B cell (primary cell): ENCODE measurements around the gene VCL. TPM values are rescaled to one million over a fixed set of nuclear protein-coding genes. Genes with fewer than 3 reads are reported as not detected.

Experiments used
- ATAC-seq: fragments of 200-7000 bp; cut with Tn5 transposase; one replicate; pipeline ENCODE4 v1.10.0; 2021; ENCODE audit warnings: low read depth, mild to moderate bottlenecking, moderate number of reproducible peaks, moderate library complexity
- CTCF ChIA-PET: fragments of 350-600 bp; sonication (Branson Sonifier 250); formaldehyde crosslinking; loops from one replicate; lab custom pipeline; 2021; ENCODE audit warnings: antibody characterized with exemption, inconsistent platforms; lab: Charles Lee
- POLR2A ChIA-PET: fragments of 350-600 bp; sonication (Branson Sonifier 250); formaldehyde crosslinking; loops from one replicate; lab custom pipeline; 2021; ENCODE audit warnings: antibody characterized with exemption; lab: Charles Lee
- DNase-seq: peaks from one replicate; pipeline ENCODE4 v3.0.0; 2013
- H2AFZ ChIP-seq: 2 replicates; pipeline ENCODE4 v1.6.1; 2012; ENCODE audit warnings: mild to moderate bottlenecking, low read depth, low read length; ENCODE audit not compliant: insufficient read depth, poor library complexity, severe bottlenecking
- H3K27ac ChIP-seq, 2 donors: 1 replicate in 1 of 2; 2 replicates in 1 of 2; pipeline ENCODE4 v1.5.1; 2012 to 2013; ENCODE audit warnings: low read length in 2 of 2, mild to moderate bottlenecking in 2 of 2, moderate library complexity in 1 of 2
- H3K27me3 ChIP-seq, 4 experiments: fragments of 200-600 bp in 1 of 4; sonication (generic) in 1 of 4; replicated peaks in 1 of 4; 1 replicate in 2 of 4; 2 replicates in 2 of 4; pipeline versions ENCODE4 v1.6.1 to v1.7.0; 2013 to 2016; ENCODE audit warnings: low read length in 3 of 4, mild to moderate bottlenecking in 2 of 4, mixed read lengths in 1 of 4, moderate library complexity in 1 of 4; ENCODE audit not compliant: insufficient read depth in 4 of 4, control insufficient read depth in 3 of 4; ENCODE audit errors: control extremely low read depth in 1 of 4
- H3K36me3 ChIP-seq, 2 experiments: replicated peaks in 1 of 2; 1 replicate in 1 of 2; 2 replicates in 1 of 2; pipeline versions ENCODE4 v1.6.1 to v1.7.1; 2013; ENCODE audit warnings: low read length in 1 of 2; ENCODE audit not compliant: insufficient read depth in 2 of 2, control insufficient read depth in 1 of 2; ENCODE audit errors: control extremely low read depth in 1 of 2, extremely low read depth in 1 of 2
- H3K4me1 ChIP-seq, 2 donors: fragments of 200-600 bp in 1 of 2; sonication (generic) in 1 of 2; 1 replicate in 1 of 2; 2 replicates in 1 of 2; pipeline versions ENCODE4 v1.5.1 to v1.6.1; 2013 to 2017; ENCODE audit warnings: low read length in 2 of 2; ENCODE audit not compliant: control insufficient read depth in 2 of 2, insufficient read depth in 2 of 2
- H3K4me2 ChIP-seq: replicated peaks from 2 replicates; pipeline ENCODE3; 2012; ENCODE audit warnings: mild to moderate bottlenecking, low read depth, low read length; ENCODE audit not compliant: poor library complexity, severe bottlenecking
- H3K4me3 ChIP-seq, 5 experiments: fragments of 200-600 bp in 1 of 5; sonication (generic) in 1 of 5; 1 replicate in 3 of 5; 2 replicates in 2 of 5; pipeline versions ENCODE4 v1.5.1 to v1.7.0; 2011 to 2016; ENCODE audit warnings: low read length in 4 of 5, mild to moderate bottlenecking in 4 of 5, low read depth in 2 of 5, control low read depth in 1 of 5, moderate library complexity in 1 of 5; ENCODE audit not compliant: insufficient read depth in 1 of 5; ENCODE audit errors: control extremely low read depth in 1 of 5, extremely low read depth in 1 of 5
- H3K79me2 ChIP-seq: fragments of 200-600 bp; sonication (generic); one replicate; pipeline ENCODE4 v1.6.0; 2016; ENCODE audit warnings: low read length; ENCODE audit not compliant: control insufficient read depth, insufficient read depth
- H3K9ac ChIP-seq: fragments of 200-600 bp; sonication (generic); 2 replicates; pipeline ENCODE4 v1.6.1; 2017; ENCODE audit warnings: mild to moderate bottlenecking, low read length, moderate library complexity
- H3K9me3 ChIP-seq, 3 donors: one replicate each; pipeline versions ENCODE4 v1.6.1 to v1.7.1; 2013; ENCODE audit warnings: low read length in 2 of 3; ENCODE audit not compliant: control insufficient read depth in 2 of 3, insufficient read depth in 1 of 3; ENCODE audit errors: control extremely low read depth in 1 of 3
- H4K20me1 ChIP-seq: 2 replicates; pipeline ENCODE4 v1.6.0; 2012; ENCODE audit warnings: mild to moderate bottlenecking, low read length; ENCODE audit not compliant: insufficient read depth, control insufficient read depth, poor library complexity, severe bottlenecking
- H3K27ac Mint-ChIP-seq: one replicate; pipeline ENCODE4 v1.8.0; 2021; ENCODE audit warnings: mixed read lengths
- H3K27me3 Mint-ChIP-seq: one replicate; pipeline ENCODE4 v1.8.0; 2021; ENCODE audit warnings: mixed read lengths
- H3K4me1 Mint-ChIP-seq: one replicate; pipeline ENCODE4 v1.8.0; 2021; ENCODE audit warnings: mixed read lengths
- H3K4me3 Mint-ChIP-seq: one replicate; pipeline ENCODE4 v1.8.0; 2021; ENCODE audit warnings: mixed read lengths
- H3K9me3 Mint-ChIP-seq: one replicate; pipeline ENCODE4 v1.8.0; 2022; ENCODE audit warnings: mixed read lengths; ENCODE audit not compliant: insufficient read depth
- CTCF ChIP-seq: fragments of 200-600 bp; IDR thresholded peaks from one replicate; pipeline ENCODE4 v1.8.0; 2022; ENCODE audit warnings: antibody characterized with exemption, mild to moderate bottlenecking
- EZH2 ChIP-seq: IDR thresholded peaks from 2 replicates; pipeline ENCODE4 v1.6.1; 2012; ENCODE audit warnings: borderline replicate concordance, low read depth, mild to moderate bottlenecking, moderate library complexity, low read length; ENCODE audit not compliant: insufficient read depth, poor library complexity, severe bottlenecking
- WGBS: methylation state at CpG from one replicate; pipeline ENCODE4 v1.1.5; 2013; ENCODE audit warnings: missing lambda C conversion rate; ENCODE audit not compliant: insufficient coverage; 5-methylcytosine and 5-hydroxymethylcytosine counted together
- intact Hi-C: fragments of 100-400 bp; cut with micrococcal nuclease; formaldehyde crosslinking; loops from one replicate; pipeline ENCODE4 v1.10.0; 2022
- polyA plus RNA-seq: library from polyadenylated mRNA; depleted of rRNA; stranded (reverse); fragments of >200 nt; gene quantifications from 2 replicates; pipeline ENCODE4 v1.2.3, GENCODE V29; 2012
- total RNA-seq, 2 donors: library from RNA; stranded (reverse); fragments of 120-200 nt in 1 of 2; gene quantifications; 1 replicate in 1 of 2; 2 replicates in 1 of 2; pipeline versions ENCODE4 v1.2.3 to v1.2.4, GENCODE V29; 2013 to 2022

Gene VCL
- total and polyA plus RNA-seq, 2 donors (not counting 1 experiment from before 2014, with no cell fraction given): 13.1 to 29.8 TPM

- Histone ChIP-seq H3K36me3 (no peaks in the 10 kb centered on the region), H3K27me3 (no peaks in the 10 kb centered on the region), H3K79me2 (peaks cover 25% of the 10 kb centered on the region), H3K27ac (peak overlapping the region; percentile 61 to 89), H3K4me1 (peaks cover 26 to 32% of the 10 kb centered on the region in 2 donors), H2AFZ (peak overlapping the region; percentile 90), H3K9me3 (no peaks in the 10 kb centered on the region), H3K4me2 (peak overlapping the region; percentile 97), H4K20me1 (peaks cover 6% of the 10 kb centered on the region), H3K4me3 (peak overlapping the region; percentile 77 to 96 (median 93)), H3K9ac (peak overlapping the region; percentile 80)
- DNase-seq (peak; percentile 92), ATAC-seq (peak; percentile 67)
- H3K27me3 Mint-ChIP-seq: no peaks in the 10 kb centered on the region
- ChIA-PET POLR2A (interaction anchor here (0.6 to 1.7 kb wide), 2 partner anchors 90 to 118 kb away, joined by 3 to 4 read pairs; no protein-coding TSS in a partner anchor), CTCF (interaction anchor here (1.0 to 1.9 kb wide), 4 partner anchors 15 to 62 kb away, joined by 3 to 5 read pairs (median 4); no protein-coding TSS in a partner anchor)
- H3K27ac Mint-ChIP-seq: peak overlapping the region; percentile 96
- intact Hi-C loops: loop anchor here (5.0 to 10.0 kb wide), 5 partner anchors 110 to 1723 kb away; partner anchors contain the start of genes ADK, AP3M1, DDIT4 and MRPS16
- H3K4me3 Mint-ChIP-seq: peak overlapping the region; percentile 99
- peaks cover 49% of the 10 kb centered on the region for H3K4me1 Mint-ChIP-seq
- 0% methylated on average over 7 of the region's 11 CpGs for WGBS
- H3K9me3 Mint-ChIP-seq: no peaks in the 10 kb centered on the region
- TF ChIP-seq CTCF (no peak), EZH2 (no peak)
Observed at GRCh38 chr10:73997461-73997786, 492 bp upstream of the VCL start.

- Mint-ChIP-seq H3K27me3 (no peaks in the 10 kb centered on the region), H3K27ac (peak overlapping the region; percentile 56), H3K9me3 (no peaks in the 10 kb centered on the region), H3K4me1 (peaks cover 41% of the 10 kb centered on the region), H3K4me3 (peak overlapping the region; percentile 99)
- H3K4me3 ChIP-seq: peak overlapping the region; percentile 69 to 96 (median 85)
- peak overlapping the region; percentile 1 to 89 for H3K27ac ChIP-seq
- POLR2A ChIA-PET: interaction anchor here (1.7 kb wide), 1 partner anchor 119 kb away, joined by 3 read pairs; no protein-coding TSS in a partner anchor
- TF ChIP-seq CTCF: no peak
- no peak for TF ChIP-seq EZH2
- H4K20me1 ChIP-seq: peaks cover 6% of the 10 kb centered on the region
- 2% methylated on average over 21 of the region's 21 CpGs for WGBS
- intact Hi-C loops: loop anchor here (1.0 to 10.0 kb wide), 7 partner anchors 41 to 1724 kb away; partner anchors contain the start of genes ADK, AP3M1, DDIT4 and MRPS16
- peak overlapping the region; percentile 97 for H3K4me2 ChIP-seq
- no peaks in the 10 kb centered on the region for H3K36me3 ChIP-seq
- no peaks in the 10 kb centered on the region for H3K9me3 ChIP-seq
- CTCF ChIA-PET: interaction anchor here (1.6 to 2.4 kb wide), 2 partner anchors 58 to 112 kb away, joined by 5 to 16 read pairs; no protein-coding TSS in a partner anchor
- peaks cover 30% of the 10 kb centered on the region for H3K79me2 ChIP-seq
- H3K9ac ChIP-seq: peak overlapping the region; percentile 80
- peaks cover 15 to 20% of the 10 kb centered on the region in 2 donors for H3K4me1 ChIP-seq
- no peak for ATAC-seq
- peak overlapping the region; percentile 90 for H2AFZ ChIP-seq
- no peaks in the 10 kb centered on the region for H3K27me3 ChIP-seq
- no peak for DNase-seq
Observed at GRCh38 chr10:73998623-73998928, 660 bp downstream of the VCL start.
